Prostate gland (tissue), 2 donors: ENCODE measurements around the gene CD164L2. TPM values are rescaled to one million over a fixed set of nuclear protein-coding genes. Genes with fewer than 3 reads are reported as not detected.

Experiments
- DNase-seq: peaks from one replicate; pipeline ENCODE4 v3.0.0-alpha.2; 2019; ENCODE audit warnings: low spot score
- H3K27ac ChIP-seq, 2 donors: fragments of 200-600 bp; sonication (generic); 2 replicates each; pipeline ENCODE4 v1.5.1; 2017 to 2019
- H3K27me3 ChIP-seq: fragments of 200-600 bp; sonication (generic); replicated peaks from 2 replicates; pipeline ENCODE4 v1.5.1; 2019; ENCODE audit not compliant: insufficient read depth
- H3K36me3 ChIP-seq, 2 donors: fragments of 200-600 bp; sonication (generic); 1 replicate in 1 of 2; 2 replicates in 1 of 2; pipeline versions ENCODE4 v1.5.1 to v1.8.1; 2017 to 2019
- H3K4me1 ChIP-seq: fragments of 200-600 bp; sonication (generic); replicated peaks from 2 replicates; pipeline ENCODE4 v1.5.1; 2019
- H3K4me3 ChIP-seq, 2 donors: fragments of 200-600 bp; sonication (generic); 2 replicates each; pipeline ENCODE4 v1.5.1; 2017 to 2019
- H3K9me3 ChIP-seq: fragments of 200-600 bp; sonication (generic); 2 replicates; pipeline ENCODE4 v1.5.1; 2017
- CTCF ChIP-seq, 4 experiments: fragments of 200-600 bp in 2 of 4; fragments of 450-650 bp in 2 of 4; sonication (generic) in 2 of 4; IDR thresholded peaks; 1 replicate in 3 of 4; 2 replicates in 1 of 4; pipeline ENCODE4 v1.5.1; 2016 to 2019; ENCODE audit warnings: antibody characterized with exemption in 4 of 4, mild to moderate bottlenecking in 2 of 4, moderate library complexity in 2 of 4
- POLR2A ChIP-seq: fragments of 450-650 bp; IDR thresholded peaks from one replicate; pipeline ENCODE4 v1.6.1; 2016; ENCODE audit warnings: antibody characterized with exemption, mild to moderate bottlenecking
- POLR2AphosphoS5 ChIP-seq: sonication (generic); formaldehyde crosslinking; IDR thresholded peaks from one replicate; pipeline ENCODE4 v1.6.1; 2017; ENCODE audit warnings: antibody characterized with exemption
- WGBS: methylation state at CpG from one replicate; pipeline ENCODE4 v1.1.5; 2018; 5-methylcytosine and 5-hydroxymethylcytosine counted together
- intact Hi-C: fragments of 100-400 bp; cut with DNase I; formaldehyde crosslinking; loops from one replicate; pipeline ENCODE4 v1.14.2; 2022
- total RNA-seq, 2 donors: library from RNA; depleted of rRNA; stranded (reverse); fragments of >200 nt; gene quantifications; one replicate each; pipeline ENCODE4 v1.1.0, GENCODE V29; 2016

The CD164L2 gene
- total RNA-seq, 2 donors from 2014 or later, result 1.8 to 3.6 TPM

- intact Hi-C loops, result no loop called here
- 80% methylated on average over 5 of the region's 5 CpGs for WGBS
- no peaks in the 10 kb centered on the region for H3K9me3 ChIP-seq
- no peaks in the 10 kb centered on the region for H3K27me3 ChIP-seq
- DNase-seq, result no peak
- TF ChIP-seq POLR2AphosphoS5, result no peak
- no peak for TF ChIP-seq CTCF (IDR thresholded peaks at IDR 0.05)
- TF ChIP-seq POLR2A, result no peak
- H3K27ac ChIP-seq, result no peak overlapping the region
- peaks cover 12% of the 10 kb centered on the region for H3K4me1 ChIP-seq
- no peak overlapping the region for H3K4me3 ChIP-seq
- peaks cover 9 to 24% of the 10 kb centered on the region in 2 donors for H3K36me3 ChIP-seq
Observed at GRCh38 chr1:27331922-27332321, 51.2 kb downstream of the CD164L2 start.

- intact Hi-C loops, result no loop called here
- no peak for DNase-seq
Observed at GRCh38 chr1:27331426-27331825, 51.7 kb downstream of the CD164L2 start.

GRCh38 chr1:27330786-27331185 lies 52.3 kb downstream of the CD164L2 start:
- Histone ChIP-seq H3K27me3 (no peaks in the 10 kb centered on the region), H3K4me1 (peaks cover 16% of the 10 kb centered on the region), H3K4me3 (no peak overlapping the region), H3K27ac (no peak overlapping the region), H3K36me3 (peaks cover 9 to 22% of the 10 kb centered on the region in 2 donors), H3K9me3 (no peaks in the 10 kb centered on the region)
- DNase-seq, result no peak
- 77% methylated on average over 8 of the region's 8 CpGs for WGBS
- intact Hi-C loops, result no loop called here
- TF ChIP-seq CTCF (IDR thresholded peaks at IDR 0.05), result no peak
- TF ChIP-seq POLR2AphosphoS5, result no peak
- no peak for TF ChIP-seq POLR2A

More at GRCh38 chr1:27331426-27331825, 51.7 kb downstream of the CD164L2 start:
- 83% methylated on average over 3 of the region's 3 CpGs for WGBS
- Histone ChIP-seq H3K27ac (no peak overlapping the region), H3K4me1 (peaks cover 16% of the 10 kb centered on the region), H3K27me3 (no peaks in the 10 kb centered on the region), H3K4me3 (no peak overlapping the region), H3K9me3 (no peaks in the 10 kb centered on the region), H3K36me3 (peaks cover 9 to 24% of the 10 kb centered on the region in 2 donors)
- TF ChIP-seq CTCF (IDR thresholded peaks at IDR 0.05), result no peak
- TF ChIP-seq POLR2A, result no peak

Other genes starting within 250 kb of the CD164L2 start
- 10 to 100 TPM; 22.9 to 30.4 TPM for gene SLC9A1, start 228.2 kb downstream of the CD164L2 start, total RNA-seq
- gene WDTC1, start 148.7 kb downstream of the CD164L2 start, total RNA-seq, result 10 to 100 TPM; 45.1 to 56.1 TPM
- gene TMEM222, start 61.2 kb downstream of the CD164L2 start, total RNA-seq, result 10 to 100 TPM; 49.6 to 59.5 TPM
- gene SYTL1, start 41.3 kb downstream of the CD164L2 start, total RNA-seq, result 100 to 1,000 TPM in 1 of 2 donors, 10 to 100 TPM in 1; 94.7 to 217 TPM
- 10 to 100 TPM; 38.6 to 60.7 TPM for gene MAP3K6, start 16.4 kb downstream of the CD164L2 start, total RNA-seq
- 10 to 100 TPM in 1 of 2 donors, under 1 TPM in 1; 0.82 to 15.6 TPM for gene FCN3, start 8.5 kb downstream of the CD164L2 start, total RNA-seq
- gene GPR3, start 9.3 kb upstream of the CD164L2 start, total RNA-seq, result under 1 TPM; 0.14 to 0.57 TPM
- gene WASF2, start 106.8 kb upstream of the CD164L2 start, total RNA-seq, result 10 to 100 TPM; 42.0 to 63.6 TPM
- 10 to 100 TPM; 27.1 to 83.7 TPM for gene AHDC1, start 220.8 kb upstream of the CD164L2 start, total RNA-seq